HepG2 (cell line): Measurements from ENCODE around the gene ZNF154. TPM values are rescaled to one million over a fixed set of nuclear protein-coding genes. Genes with fewer than 3 reads are reported as not detected.

Source experiments
- ASH2L ChIP-seq: fragments of 300-600, 200-600 bp; sonication (generic); IDR thresholded peaks from 2 replicates; pipeline ENCODE4 v1.7.0; 2017; ENCODE audit warnings: low read depth, mild to moderate bottlenecking, moderate library complexity, mixed read lengths, low read length; ENCODE audit not compliant: insufficient read length
- BCL6 ChIP-seq: IDR thresholded peaks from 2 replicates; pipeline ENCODE4 v1.6.1; 2016; ENCODE audit warnings: missing genetic modification reagents, missing compliant biosample characterization
- BHLHE40 ChIP-seq: IDR thresholded peaks from 2 replicates; pipeline ENCODE4 v1.6.1; 2011; ENCODE audit warnings: low read length, improper control_type of control experiment
- CCAR2 ChIP-seq: fragments of 200-400 bp; formaldehyde crosslinking; optimal IDR thresholded peaks from 2 replicates; pipeline ENCODE3; 2018; ENCODE audit warnings: low read depth, mild to moderate bottlenecking, low read length, moderate library complexity
- CREB1 ChIP-seq, 2 experiments: fragments of 450-650 bp in 1 of 2; IDR thresholded peaks; 2 replicates each; pipeline ENCODE4 v1.6.1; 2016 to 2017; ENCODE audit warnings: control low read depth in 1 of 2, mild to moderate bottlenecking in 1 of 2, missing compliant biosample characterization in 1 of 2, missing genetic modification characterization in 1 of 2
- KDM2A ChIP-seq: sonication (generic); formaldehyde crosslinking; IDR thresholded peaks from 2 replicates; pipeline ENCODE4 v1.4.0; 2020; ENCODE audit warnings: low read depth, missing genetic modification reagents, borderline replicate concordance
- KLF9 ChIP-seq: IDR thresholded peaks from 2 replicates; pipeline ENCODE4 v1.6.1; 2016; ENCODE audit warnings: low read depth
- MAFG ChIP-seq: sonication (generic); formaldehyde crosslinking; IDR thresholded peaks from 2 replicates; pipeline ENCODE4 v1.5.1; 2020; ENCODE audit warnings: mild to moderate bottlenecking, missing genetic modification reagents
- MZF1 ChIP-seq: sonication (generic); formaldehyde crosslinking; IDR thresholded peaks from 2 replicates; pipeline ENCODE4 v1.8.1; 2023; ENCODE audit warnings: mild to moderate bottlenecking, missing genetic modification reagents, borderline replicate concordance
- PAF1 ChIP-seq: IDR thresholded peaks from 2 replicates; pipeline ENCODE4 v1.6.1; 2016; ENCODE audit warnings: missing genetic modification reagents, missing compliant biosample characterization
- POGZ ChIP-seq: sonication (generic); formaldehyde crosslinking; IDR thresholded peaks from 2 replicates; pipeline ENCODE4 v1.4.0; 2020; ENCODE audit warnings: mild to moderate bottlenecking, missing genetic modification reagents
- SMAD3 ChIP-seq: sonication (generic); formaldehyde crosslinking; IDR thresholded peaks from 2 replicates; pipeline ENCODE4 v1.4.0; 2020; ENCODE audit warnings: missing genetic modification reagents
- SMAD9 ChIP-seq: sonication (generic); formaldehyde crosslinking; IDR thresholded peaks from 2 replicates; pipeline ENCODE4 v1.5.1; 2020; ENCODE audit warnings: mild to moderate bottlenecking, missing genetic modification reagents
- STAT5B ChIP-seq: sonication (generic); formaldehyde crosslinking; IDR thresholded peaks from 2 replicates; pipeline ENCODE4 v1.4.0; 2020; ENCODE audit warnings: missing genetic modification reagents
- SYNCRIP ChIP-seq: fragments of 200-400 bp; formaldehyde crosslinking; IDR thresholded peaks from 2 replicates; pipeline ENCODE4 v1.6.1; 2018; ENCODE audit warnings: mild to moderate bottlenecking, low read depth, low read length; ENCODE audit not compliant: insufficient read depth
- ZFP36L2 ChIP-seq: sonication (generic); formaldehyde crosslinking; IDR thresholded peaks from 2 replicates; pipeline ENCODE4 v1.4.0; 2020; ENCODE audit warnings: missing genetic modification reagents
- ZNF160 ChIP-seq: sonication (generic); formaldehyde crosslinking; IDR thresholded peaks from 2 replicates; pipeline ENCODE4 v1.8.0; 2022; ENCODE audit warnings: mild to moderate bottlenecking, inconsistent platforms, missing genetic modification reagents
- ZNF205 ChIP-seq: IDR thresholded peaks from 2 replicates; pipeline ENCODE4 v1.6.1; 2018; ENCODE audit warnings: missing biosample characterization, missing genetic modification reagents
- ZNF367 ChIP-seq: sonication (generic); formaldehyde crosslinking; IDR thresholded peaks from 2 replicates; pipeline ENCODE4 v1.4.0; 2020; ENCODE audit warnings: missing genetic modification reagents, borderline replicate concordance
- ZNF460 ChIP-seq: sonication (generic); formaldehyde crosslinking; IDR thresholded peaks from 2 replicates; pipeline ENCODE4 v1.5.1; 2020; ENCODE audit warnings: missing genetic modification reagents, mild to moderate bottlenecking, borderline replicate concordance
- ZNF567 ChIP-seq: sonication (generic); formaldehyde crosslinking; IDR thresholded peaks from 2 replicates; pipeline ENCODE4 v1.8.1; 2023; ENCODE audit warnings: mild to moderate bottlenecking, missing genetic modification reagents, borderline replicate concordance
- ZNF598 ChIP-seq: sonication (generic); formaldehyde crosslinking; IDR thresholded peaks from 2 replicates; pipeline ENCODE4 v1.5.1; 2020; ENCODE audit warnings: mild to moderate bottlenecking, missing genetic modification reagents, borderline replicate concordance
- polyA plus RNA-seq, 8 experiments: library from polyadenylated mRNA; depleted of rRNA in 3 of 8; stranded (reverse) in 7 of 8; unstranded in 1 of 8; fragments of >200 nt; fragmentation: Illumina TruSeq in 4 of 8; extraction: Trizol in 4 of 8; gene quantifications; 2 replicates each; pipeline versions ENCODE4 v1.2.1 to v1.2.3, GENCODE V29; 2011 to 2016; ENCODE audit warnings: low read depth in 4 of 8, missing spikeins in 1 of 8, mixed read lengths in 1 of 8; ENCODE audit not compliant: insufficient read depth in 1 of 8
- total RNA-seq, 5 experiments: library from RNA; depleted of rRNA; stranded (reverse); fragments of >200 nt; fragmentation: Illumina TruSeq; extraction: Trizol; gene quantifications; 2 replicates each; pipeline ENCODE4 v1.2.3, GENCODE V29; 2016; ENCODE audit warnings: low read depth in 1 of 5
- TF ChIP-seq, protein P1 (sequence below): sonication (generic); formaldehyde crosslinking; IDR thresholded peaks from 2 replicates; pipeline ENCODE4 v1.8.1; 2022; ENCODE audit warnings: mild to moderate bottlenecking, missing genetic modification reagents
- TF ChIP-seq, protein P2 (sequence below): sonication (generic); formaldehyde crosslinking; IDR thresholded peaks from 2 replicates; pipeline ENCODE4 v1.4.0; 2020; ENCODE audit warnings: mild to moderate bottlenecking, missing genetic modification reagents
- TF ChIP-seq, protein P3 (sequence below): sonication (generic); formaldehyde crosslinking; IDR thresholded peaks from 2 replicates; pipeline ENCODE4 v1.8.0; 2022; ENCODE audit warnings: missing genetic modification reagents, mild to moderate bottlenecking, moderate library complexity, borderline replicate concordance
- TF ChIP-seq, protein P4 (sequence below): sonication (generic); formaldehyde crosslinking; IDR thresholded peaks from 2 replicates; pipeline ENCODE4 v1.8.1; 2023; ENCODE audit warnings: missing genetic modification reagents, mild to moderate bottlenecking, borderline replicate concordance

The ZNF154 gene
- total and polyA plus RNA-seq, 2 of the 13 experiments (the other 11 are each of a cell fraction or from before 2014, with no cell fraction given) = not detected

DNA sequence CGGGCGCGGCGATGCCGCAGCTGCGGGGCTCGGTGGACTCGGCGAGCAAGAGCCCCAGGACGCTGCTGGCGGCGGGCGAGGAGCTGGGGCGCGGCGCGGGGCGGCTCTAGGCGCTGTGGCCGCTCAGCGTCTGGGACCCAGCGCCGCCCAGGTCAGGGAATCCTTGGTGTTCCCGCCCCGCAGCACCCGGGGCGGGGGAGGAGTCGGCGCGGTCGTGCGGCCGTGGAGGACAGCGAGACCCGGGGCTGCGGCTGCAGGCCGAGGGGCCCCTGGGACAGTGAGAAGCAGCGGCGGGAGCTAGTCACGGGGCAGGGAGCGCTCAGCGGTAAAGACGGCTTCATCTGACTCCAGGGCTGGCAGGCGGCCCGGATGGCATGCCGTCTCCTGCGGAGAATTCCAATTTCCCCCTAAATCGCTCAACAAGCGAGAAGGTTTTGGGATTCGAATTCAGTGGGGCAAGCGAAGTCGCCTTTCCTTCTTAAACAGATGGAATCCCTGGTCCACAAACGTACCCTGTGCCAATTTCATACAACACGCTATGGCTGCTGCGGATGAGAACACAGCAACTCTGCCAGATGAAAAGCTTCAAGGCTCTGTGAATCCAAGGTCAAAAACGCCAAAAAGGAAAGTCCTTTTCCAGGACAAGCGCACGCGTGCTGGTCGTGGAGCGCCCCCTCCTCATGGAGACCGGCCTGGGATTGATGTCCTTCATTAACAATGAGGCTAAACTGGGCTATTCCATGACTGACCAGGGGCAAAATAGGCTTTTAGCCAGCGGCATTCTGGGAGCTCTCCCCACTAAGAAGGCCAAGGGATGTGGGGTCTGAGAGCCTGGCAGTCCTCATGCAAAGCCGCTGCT lies 44.5 kb downstream of the ZNF154 start (continued):
- TF ChIP-seq ASH2L (no peak), ZNF598 (CRISPR knock-in tag) (0 out of 2 replicates have a peak, but pooled peaks have one; percentile 22), STAT5B (CRISPR knock-in tag) (no peak), SMAD9 (CRISPR knock-in tag) (no peak), ZNF160 (0 out of 2 replicates have a peak, but pooled peaks have one; percentile 47), CREB1 (IDR thresholded peaks at IDR 0.05) (no peak), CREB1 (CRISPR knock-in tag; IDR thresholded peaks at IDR 0.05) (no peak), POGZ (peak; percentile 25; the same call in 1 of the 2 replicates), KDM2A (CRISPR knock-in tag) (peak; percentile 83; the same call in 1 of the 2 replicates), ZNF367 (CRISPR knock-in tag) (no peak), BHLHE40 (no peak), CCAR2 (no peak), ZNF205 (no peak), MAFG (CRISPR knock-in tag) (no peak), BCL6 (CRISPR knock-in tag) (no peak; the same call in 1 of the 2 replicates), KLF9 (CRISPR knock-in tag) (no peak), ZNF460 (CRISPR knock-in tag) (no peak), PAF1 (no peak), ZFP36L2 (no peak), SYNCRIP (no peak), ZNF567 (no peak), SMAD3 (CRISPR knock-in tag) (peak; percentile 26), MZF1 (CRISPR knock-in tag) (no peak)
- TF ChIP-seq, protein P1, sequence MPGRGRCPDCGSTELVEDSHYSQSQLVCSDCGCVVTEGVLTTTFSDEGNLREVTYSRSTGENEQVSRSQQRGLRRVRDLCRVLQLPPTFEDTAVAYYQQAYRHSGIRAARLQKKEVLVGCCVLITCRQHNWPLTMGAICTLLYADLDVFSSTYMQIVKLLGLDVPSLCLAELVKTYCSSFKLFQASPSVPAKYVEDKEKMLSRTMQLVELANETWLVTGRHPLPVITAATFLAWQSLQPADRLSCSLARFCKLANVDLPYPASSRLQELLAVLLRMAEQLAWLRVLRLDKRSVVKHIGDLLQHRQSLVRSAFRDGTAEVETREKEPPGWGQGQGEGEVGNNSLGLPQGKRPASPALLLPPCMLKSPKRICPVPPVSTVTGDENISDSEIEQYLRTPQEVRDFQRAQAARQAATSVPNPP = no peak
- TF ChIP-seq, protein P2, sequence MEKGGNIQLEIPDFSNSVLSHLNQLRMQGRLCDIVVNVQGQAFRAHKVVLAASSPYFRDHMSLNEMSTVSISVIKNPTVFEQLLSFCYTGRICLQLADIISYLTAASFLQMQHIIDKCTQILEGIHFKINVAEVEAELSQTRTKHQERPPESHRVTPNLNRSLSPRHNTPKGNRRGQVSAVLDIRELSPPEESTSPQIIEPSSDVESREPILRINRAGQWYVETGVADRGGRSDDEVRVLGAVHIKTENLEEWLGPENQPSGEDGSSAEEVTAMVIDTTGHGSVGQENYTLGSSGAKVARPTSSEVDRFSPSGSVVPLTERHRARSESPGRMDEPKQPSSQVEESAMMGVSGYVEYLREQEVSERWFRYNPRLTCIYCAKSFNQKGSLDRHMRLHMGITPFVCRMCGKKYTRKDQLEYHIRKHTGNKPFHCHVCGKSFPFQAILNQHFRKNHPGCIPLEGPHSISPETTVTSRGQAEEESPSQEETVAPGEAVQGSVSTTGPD (CRISPR knock-in tag) = no peak
- TF ChIP-seq, protein P3, sequence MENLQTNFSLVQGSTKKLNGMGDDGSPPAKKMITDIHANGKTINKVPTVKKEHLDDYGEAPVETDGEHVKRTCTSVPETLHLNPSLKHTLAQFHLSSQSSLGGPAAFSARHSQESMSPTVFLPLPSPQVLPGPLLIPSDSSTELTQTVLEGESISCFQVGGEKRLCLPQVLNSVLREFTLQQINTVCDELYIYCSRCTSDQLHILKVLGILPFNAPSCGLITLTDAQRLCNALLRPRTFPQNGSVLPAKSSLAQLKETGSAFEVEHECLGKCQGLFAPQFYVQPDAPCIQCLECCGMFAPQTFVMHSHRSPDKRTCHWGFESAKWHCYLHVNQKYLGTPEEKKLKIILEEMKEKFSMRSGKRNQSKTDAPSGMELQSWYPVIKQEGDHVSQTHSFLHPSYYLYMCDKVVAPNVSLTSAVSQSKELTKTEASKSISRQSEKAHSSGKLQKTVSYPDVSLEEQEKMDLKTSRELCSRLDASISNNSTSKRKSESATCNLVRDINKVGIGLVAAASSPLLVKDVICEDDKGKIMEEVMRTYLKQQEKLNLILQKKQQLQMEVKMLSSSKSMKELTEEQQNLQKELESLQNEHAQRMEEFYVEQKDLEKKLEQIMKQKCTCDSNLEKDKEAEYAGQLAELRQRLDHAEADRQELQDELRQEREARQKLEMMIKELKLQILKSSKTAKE = no peak
- TF ChIP-seq, protein P4, sequence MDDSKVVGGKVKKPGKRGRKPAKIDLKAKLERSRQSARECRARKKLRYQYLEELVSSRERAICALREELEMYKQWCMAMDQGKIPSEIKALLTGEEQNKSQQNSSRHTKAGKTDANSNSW = no peak
